Aorta (tissue), 5 donors: Measurements from ENCODE around the gene EPHA3. TPM values are rescaled to one million over a fixed set of nuclear protein-coding genes. Genes with fewer than 3 reads are reported as not detected.

Source experiments
- ATAC-seq: fragments of 200-7000 bp; cut with Tn5 transposase; one replicate; pipeline ENCODE4 v1.9.1; 2022; ENCODE audit warnings: moderate library complexity; ENCODE audit not compliant: low FRiP score
- DNase-seq, 2 donors: peaks; one replicate each; pipeline ENCODE4 v3.0.0-alpha.2; 2020
- H3K27ac ChIP-seq, 2 donors: one replicate each; pipeline ENCODE4 v1.5.1; 2013; ENCODE audit warnings: low read length in 2 of 2, mild to moderate bottlenecking in 2 of 2, moderate library complexity in 2 of 2, control low read depth in 1 of 2, inconsistent platforms in 1 of 2, low read depth in 1 of 2
- H3K27me3 ChIP-seq, 2 donors: one replicate each; pipeline ENCODE4 v1.6.1; 2013; ENCODE audit warnings: control low read depth in 1 of 2, low read length in 1 of 2, mild to moderate bottlenecking in 1 of 2, moderate library complexity in 1 of 2; ENCODE audit not compliant: insufficient read depth in 2 of 2, control insufficient read depth in 1 of 2
- H3K36me3 ChIP-seq, 2 donors: one replicate each; pipeline ENCODE4 v1.6.1; 2013; ENCODE audit warnings: control low read depth in 1 of 2, low read length in 1 of 2, mild to moderate bottlenecking in 1 of 2; ENCODE audit not compliant: insufficient read depth in 2 of 2, control insufficient read depth in 1 of 2
- H3K4me1 ChIP-seq, 2 donors: one replicate each; pipeline ENCODE4 v1.6.1; 2013; ENCODE audit warnings: low read length in 2 of 2, control low read depth in 1 of 2, mild to moderate bottlenecking in 1 of 2, moderate library complexity in 1 of 2; ENCODE audit not compliant: insufficient read depth in 2 of 2, control insufficient read depth in 1 of 2
- H3K4me3 ChIP-seq, 2 donors: one replicate each; pipeline ENCODE4 v1.5.1; 2013; ENCODE audit warnings: low read length in 2 of 2, control low read depth in 1 of 2, mild to moderate bottlenecking in 1 of 2
- H3K9me3 ChIP-seq: one replicate; pipeline ENCODE4 v1.6.1; 2013; ENCODE audit warnings: mild to moderate bottlenecking, low read length; ENCODE audit not compliant: control insufficient read depth
- WGBS, 2 donors: extraction: QIAGEN DNeasy Blood & Tissue Kit; methylation state at CpG; one replicate each; pipeline ENCODE4 v1.1.7; 2013; 5-methylcytosine and 5-hydroxymethylcytosine counted together
- intact Hi-C, 2 donors: fragments of 100-400 bp; cut with DNase I; formaldehyde crosslinking; loops; one replicate each; pipeline versions ENCODE4 v1.14.2 to v1.15.0; 2022
- polyA plus RNA-seq, 2 donors: library from polyadenylated mRNA; stranded (reverse); fragments of 200-250 nt; gene quantifications; one replicate each; pipeline ENCODE4 v1.2.3, GENCODE V29; 2013
- total RNA-seq, 2 donors: library from RNA; stranded (reverse); fragmentation: NEBNext Ultra II Directional; extraction: Animal tissue kit (Norgen Biotek cat#: 25700); gene quantifications; one replicate each; pipeline ENCODE4 v1.2.1, GENCODE V29; 2021
- donor health status: healthy with polysubstance abuse.
- donor health status: Bipolar disorder and iron deficiency.
- donor health status: DM: no; HTN: no; CAD: no.
- donor health status: DM: no; HTN: no; CAD: no.
- donor health status: DM: yes; HTN: yes; CAD: no.

The EPHA3 gene
- total and polyA plus RNA-seq, 4 donors, result 1.0 to 19.3 (median 6.7) TPM

DNA sequence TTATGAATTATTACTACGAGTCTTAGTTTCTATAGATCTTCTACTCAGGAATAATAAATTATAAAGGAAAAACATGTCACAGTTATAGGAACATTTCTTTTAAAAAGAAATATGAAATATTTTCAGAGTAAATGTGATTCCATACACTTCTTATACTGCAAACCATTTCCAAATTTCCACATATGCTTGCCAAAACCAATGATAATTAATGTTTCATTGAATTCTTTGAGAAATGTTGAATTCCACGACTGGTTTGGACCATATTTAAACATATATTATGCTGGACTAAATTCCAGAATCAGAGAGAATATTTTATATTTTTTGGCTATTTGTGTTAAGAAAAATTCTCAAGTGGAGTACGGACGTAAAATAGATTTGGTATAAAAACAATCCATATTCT, 144.6 kb downstream of the EPHA3 start:
- no peaks in the 10 kb centered on the region for H3K27me3 ChIP-seq
- H3K4me3 ChIP-seq, result no peak overlapping the region
- DNase-seq, result no peak
- WGBS, 2 donors, result 59 to 69% methylated on average over 4 of the region's 4 CpGs
- H3K9me3 ChIP-seq, result no peaks in the 10 kb centered on the region
- H3K4me1 ChIP-seq, result no peaks in the 10 kb centered on the region
- intact Hi-C loops, result no loop called here
- H3K36me3 ChIP-seq, result no peaks in the 10 kb centered on the region
- no peak for ATAC-seq
- no peak overlapping the region for H3K27ac ChIP-seq

DNA sequence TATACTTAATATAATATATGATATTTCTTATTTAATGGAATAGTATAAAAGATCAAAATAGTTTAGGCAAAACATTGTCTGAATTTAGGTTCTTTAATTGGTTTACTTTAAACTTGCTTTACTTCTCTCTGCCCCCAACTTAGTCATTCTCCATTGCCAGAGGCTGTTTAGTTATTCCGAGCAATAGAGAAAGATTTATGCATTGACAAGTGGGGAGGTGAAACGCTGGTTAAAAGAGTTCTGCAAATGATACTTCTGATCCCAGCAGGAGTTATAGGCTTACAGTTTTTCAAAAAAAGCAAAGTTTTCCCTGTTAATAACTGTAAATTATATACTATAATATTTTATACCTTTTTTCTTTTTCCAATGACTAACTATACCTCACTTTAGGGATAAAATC, 145.4 kb downstream of the EPHA3 start:
- H3K4me3 ChIP-seq, result no peak overlapping the region
- DNase-seq, result no peak
- no peaks in the 10 kb centered on the region for H3K27me3 ChIP-seq
- 60 to 74% methylated on average over 2 of the region's 2 CpGs for WGBS, 2 donors
- H3K9me3 ChIP-seq, result no peaks in the 10 kb centered on the region
- H3K4me1 ChIP-seq, result no peaks in the 10 kb centered on the region
- intact Hi-C loops, result no loop called here
- ATAC-seq, result no peak
- H3K36me3 ChIP-seq, result no peaks in the 10 kb centered on the region
- H3K27ac ChIP-seq, result no peak overlapping the region

GRCh38 chr3:89256395-89256794, 149.0 kb downstream of the EPHA3 start:
- ATAC-seq, result no peak
- Histone ChIP-seq H3K27ac (no peak overlapping the region), H3K4me3 (no peak overlapping the region), H3K9me3 (no peaks in the 10 kb centered on the region), H3K36me3 (no peaks in the 10 kb centered on the region), H3K27me3 (no peaks in the 10 kb centered on the region), H3K4me1 (no peaks in the 10 kb centered on the region)
- intact Hi-C loops, result no loop called here
- no peak for DNase-seq
- 91 to 97% methylated on average over 7 of the region's 7 CpGs for WGBS, 2 donors

DNA sequence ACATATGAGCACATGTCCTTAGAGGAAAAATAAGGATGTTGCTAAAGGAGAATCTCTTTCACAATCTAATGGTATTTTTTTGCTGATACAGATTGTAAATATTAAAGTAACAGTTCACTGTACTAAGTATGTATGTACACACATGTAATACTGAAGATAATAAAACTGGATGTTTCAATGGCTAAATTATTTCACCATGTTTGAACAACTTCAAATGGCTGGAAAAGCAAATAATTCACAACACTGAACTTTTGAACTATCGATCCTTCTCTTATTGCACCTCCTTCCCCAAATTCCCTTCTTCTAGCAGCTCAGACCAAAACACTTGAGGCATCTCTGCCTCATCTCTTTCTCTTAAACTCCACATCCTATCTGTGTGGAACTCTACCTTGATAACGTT, 149.5 kb downstream of the EPHA3 start:
- ATAC-seq, result no peak
- no peaks in the 10 kb centered on the region for H3K4me1 ChIP-seq
- intact Hi-C loops, result no loop called here
- 86 to 93% methylated on average over 2 of the region's 2 CpGs for WGBS, 2 donors
- no peak overlapping the region for H3K27ac ChIP-seq
- no peaks in the 10 kb centered on the region for H3K9me3 ChIP-seq
- H3K4me3 ChIP-seq, result no peak overlapping the region
- H3K27me3 ChIP-seq, result no peaks in the 10 kb centered on the region
- DNase-seq, result no peak
- H3K36me3 ChIP-seq, result no peaks in the 10 kb centered on the region

- intact Hi-C loops, result no loop called here
These were observed 153.3 kb downstream of the EPHA3 start for GRCh38 chr3:89260721-89261120.

GRCh38 chr3:89261673-89262072, 154.3 kb downstream of the EPHA3 start:
- Histone ChIP-seq H3K4me1 (no peaks in the 10 kb centered on the region), H3K9me3 (no peaks in the 10 kb centered on the region), H3K27ac (no peak overlapping the region), H3K27me3 (no peaks in the 10 kb centered on the region), H3K36me3 (no peaks in the 10 kb centered on the region), H3K4me3 (no peak overlapping the region)
- no peak for DNase-seq
- intact Hi-C loops, result no loop called here
- 89 to 93% methylated on average over 4 of the region's 4 CpGs for WGBS, 2 donors
- no peak for ATAC-seq

More at GRCh38 chr3:89260721-89261120, 153.3 kb downstream of the EPHA3 start:
- Histone ChIP-seq H3K4me1 (no peaks in the 10 kb centered on the region), H3K27ac (no peak overlapping the region), H3K4me3 (no peak overlapping the region), H3K9me3 (no peaks in the 10 kb centered on the region), H3K27me3 (no peaks in the 10 kb centered on the region), H3K36me3 (no peaks in the 10 kb centered on the region)
- DNase-seq, result no peak
- no peak for ATAC-seq
- WGBS, 2 donors, result 82 to 88% methylated on average over 1 of the region's 1 CpG

DNA sequence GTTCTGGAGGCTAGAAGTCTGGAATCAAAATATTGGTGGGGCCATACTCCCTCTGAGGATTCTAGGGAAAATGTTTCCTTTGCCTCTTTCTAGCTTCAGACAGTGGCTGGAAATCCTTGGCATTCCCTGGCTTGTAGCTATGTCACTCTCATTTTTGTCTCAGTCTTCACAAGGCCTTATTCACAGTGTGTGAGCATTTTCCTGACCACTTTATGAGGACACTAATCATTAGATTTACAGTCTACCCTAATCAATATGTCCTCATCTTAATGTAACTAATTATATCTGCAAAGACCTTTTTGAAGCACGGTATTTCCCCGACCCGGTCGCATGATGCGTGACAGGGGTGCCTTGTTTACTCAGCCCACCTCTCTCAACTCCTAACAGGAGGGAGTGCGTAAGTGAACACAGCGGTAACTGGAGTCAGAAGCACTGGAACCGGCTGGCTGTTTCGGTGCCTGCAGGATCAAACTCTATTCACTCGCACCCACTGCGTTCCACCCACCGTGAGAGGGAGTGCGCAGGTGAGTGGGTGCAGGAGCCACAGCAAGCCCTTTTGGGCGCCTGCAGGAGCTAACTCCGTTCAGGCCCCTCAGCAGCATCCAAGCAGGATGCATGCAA, 155.0 kb downstream of the EPHA3 start:
- WGBS, 2 donors, result 95 to 96% methylated on average over 15 of the region's 15 CpGs
- no peaks in the 10 kb centered on the region for H3K9me3 ChIP-seq
- intact Hi-C loops, result no loop called here
- H3K36me3 ChIP-seq, result no peaks in the 10 kb centered on the region
- no peak overlapping the region for H3K4me3 ChIP-seq
- H3K27ac ChIP-seq, result no peak overlapping the region
- H3K27me3 ChIP-seq, result no peaks in the 10 kb centered on the region
- ATAC-seq, result peak; percentile 11
- no peak for DNase-seq
- no peaks in the 10 kb centered on the region for H3K4me1 ChIP-seq

DNA sequence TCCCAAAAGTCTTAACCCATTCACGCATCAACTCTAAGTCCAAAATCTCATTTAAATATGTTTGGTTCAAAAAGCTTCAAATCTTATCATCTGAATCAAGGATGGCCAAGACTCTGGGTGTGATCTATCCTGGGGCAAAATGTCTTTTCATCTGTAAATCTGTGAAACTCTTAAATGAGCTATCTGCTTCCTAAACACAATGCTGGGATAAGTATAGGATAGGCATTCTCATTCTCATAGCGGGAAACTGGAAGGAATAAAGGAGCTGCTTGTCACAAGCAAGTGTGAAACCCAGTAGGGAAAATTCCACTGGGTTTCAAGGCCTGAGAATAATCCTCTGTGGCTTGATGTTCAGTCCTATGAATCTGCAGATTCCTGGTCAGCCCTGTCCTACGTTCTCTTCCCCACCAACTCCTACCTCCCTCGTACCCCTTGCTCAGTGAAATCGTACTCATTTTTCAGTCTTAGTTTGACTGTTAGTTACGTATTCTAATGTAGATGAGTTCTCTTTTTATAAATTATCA, 156.7 kb downstream of the EPHA3 start:
- H3K9me3 ChIP-seq, result no peaks in the 10 kb centered on the region
- no peak overlapping the region for H3K4me3 ChIP-seq
- DNase-seq (no peak), ATAC-seq (no peak)
- H3K36me3 ChIP-seq, result no peaks in the 10 kb centered on the region
- no peaks in the 10 kb centered on the region for H3K4me1 ChIP-seq
- 89 to 97% methylated on average over 6 of the region's 6 CpGs for WGBS, 2 donors
- H3K27me3 ChIP-seq, result no peaks in the 10 kb centered on the region
- intact Hi-C loops, result no loop called here
- no peak overlapping the region for H3K27ac ChIP-seq

DNA sequence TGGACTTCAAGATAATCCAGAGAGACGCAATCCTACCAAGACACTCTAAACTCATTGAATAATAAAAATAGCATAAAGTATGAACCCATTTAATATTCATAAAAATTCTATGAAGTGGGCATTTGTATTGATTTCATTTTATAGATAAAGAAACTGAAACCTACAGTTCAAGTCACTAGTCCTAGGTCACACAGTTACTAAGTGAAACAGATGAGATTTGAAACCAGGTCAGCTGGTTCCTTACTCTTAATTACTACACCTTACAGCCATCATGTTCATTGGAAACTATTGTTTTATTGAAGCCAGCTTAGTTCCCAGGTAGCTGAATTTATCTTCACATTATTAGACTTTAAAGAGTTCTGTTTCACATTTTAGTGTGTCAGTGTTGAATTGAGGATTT, 158.7 kb downstream of the EPHA3 start:
- H3K27me3 ChIP-seq, result no peaks in the 10 kb centered on the region
- H3K4me3 ChIP-seq, result no peak overlapping the region
- no peaks in the 10 kb centered on the region for H3K9me3 ChIP-seq
- DNase-seq, result no peak
- no peaks in the 10 kb centered on the region for H3K4me1 ChIP-seq
- WGBS, 2 donors, result 78 to 95% methylated on average over 1 of the region's 1 CpG
- no peak for ATAC-seq
- intact Hi-C loops, result no loop called here
- no peaks in the 10 kb centered on the region for H3K36me3 ChIP-seq
- no peak overlapping the region for H3K27ac ChIP-seq
